NCI-H2107 treated with DMSO at 0.1 percent for 48 hours (cell line): ENCODE results near the gene PERM1.
"Not testable (repeated sequence)": the region's sequence is repeated elsewhere in the genome, so short reads cannot be mapped to it uniquely, and the experiment has no call there.

Experiments
- DNase-seq: peaks from one replicate; lab custom pipeline; 2025; ENCODE audit not compliant: unreplicated experiment; lab: John Stamatoyannopoulos, UW

Gene PERM1

GRCh38 chr1:997993-998744 lies 16.3 kb upstream of the PERM1 start:
- no peak for DNase-seq

GRCh38 chr1:997713-997992 lies 15.8 kb upstream of the PERM1 start:
- no peak for DNase-seq

- no peak for DNase-seq
These were observed 15.2 kb upstream of the PERM1 start for GRCh38 chr1:996851-997712.

GRCh38 chr1:995665-996633 lies 14.1 kb upstream of the PERM1 start:
- DNase-seq, result no peak

- not testable (repeated sequence) for DNase-seq
These were observed 12.7 kb upstream of the PERM1 start for GRCh38 chr1:994546-994945.

GRCh38 chr1:993379-993995 lies 11.6 kb upstream of the PERM1 start:
- DNase-seq, result no peak

GRCh38 chr1:992362-992761 lies 10.5 kb upstream of the PERM1 start:
- DNase-seq, result no peak

- DNase-seq, result no peak
These were observed 10.0 kb upstream of the PERM1 start for GRCh38 chr1:991895-992294.

GRCh38 chr1:991275-991674 lies 9.4 kb upstream of the PERM1 start:
- not testable (repeated sequence) for DNase-seq

GRCh38 chr1:988061-988460 lies 6.2 kb upstream of the PERM1 start:
- DNase-seq, result not testable (repeated sequence)

- DNase-seq, result no peak
These were observed 3.2 kb upstream of the PERM1 start for GRCh38 chr1:985126-985525.

GRCh38 chr1:984476-984814 lies 2.6 kb upstream of the PERM1 start:
- no peak for DNase-seq

GRCh38 chr1:983798-984475 lies 2.0 kb upstream of the PERM1 start:
- DNase-seq, result no peak

GRCh38 chr1:982765-983436 lies 1.0 kb upstream of the PERM1 start:
- DNase-seq, result no peak

- no peak for DNase-seq
These were observed 370 bp downstream of the PERM1 start for GRCh38 chr1:981491-981954.

GRCh38 chr1:980602-981395 lies 1.1 kb downstream of the PERM1 start:
- DNase-seq, result no peak

- DNase-seq, result no peak
These were observed 1.7 kb downstream of the PERM1 start for GRCh38 chr1:980137-980571.

GRCh38 chr1:979744-980072 lies 2.2 kb downstream of the PERM1 start:
- no peak for DNase-seq
